ENCODE measurements around the gene PPM1F. TPM values are rescaled to one million over a fixed set of nuclear protein-coding genes. Genes with fewer than 3 reads are reported as not detected.

PPM1F gene
- total RNA-seq, 1 donor from 2014 or later = 244 TPM

- Mint-ChIP-seq H3K27ac (ENCODE audit: unreplicated experiment) (peak overlapping the region; percentile 5), H3K4me3 (ENCODE audit: unreplicated experiment) (peak overlapping the region; percentile 94)
Measured at GRCh38 chr22:21981874-21982273, 29.2 kb upstream of the PPM1F start.

DNA sequence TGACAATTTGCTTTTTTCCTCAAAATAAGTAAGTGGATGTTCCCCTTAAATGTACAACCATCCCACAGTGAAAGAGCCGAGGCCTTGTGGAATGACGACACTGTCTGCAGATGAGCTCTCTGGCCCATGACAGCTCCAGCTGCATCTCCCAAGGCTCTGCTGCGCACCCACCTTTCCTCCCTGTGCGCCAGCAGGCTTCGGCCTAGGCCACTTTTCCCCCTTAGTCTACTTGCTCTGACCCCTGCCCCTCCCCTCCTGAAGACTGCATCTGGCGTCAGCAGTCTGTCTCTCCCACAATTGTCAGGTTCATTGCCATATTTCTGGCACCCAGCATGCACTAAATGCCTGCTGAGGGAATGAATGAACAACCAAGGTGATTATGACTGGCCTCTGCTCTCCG lies 27.9 kb upstream of the PPM1F start:
- Mint-ChIP-seq H3K36me3 (ENCODE audit: low read depth, unreplicated experiment) (peaks cover 3% of the 10 kb centered on the region), H3K4me3 (ENCODE audit: unreplicated experiment) (peak overlapping the region; percentile 9), H3K27ac (ENCODE audit: unreplicated experiment) (no peak overlapping the region), H3K4me1 (ENCODE audit: unreplicated experiment) (peaks cover 23% of the 10 kb centered on the region), H3K9me3 (ENCODE audit: unreplicated experiment) (no peaks in the 10 kb centered on the region), H3K27me3 (ENCODE audit: unreplicated experiment) (peaks cover 5% of the 10 kb centered on the region)
- TF ChIP-seq CTCF (IDR thresholded peaks at IDR 0.05; ENCODE audit: unreplicated experiment) = no peak
- no peak for DNase-seq (ENCODE audit: low spot score)

More at GRCh38 chr22:21981874-21982273, 29.2 kb upstream of the PPM1F start:
- Mint-ChIP-seq H3K4me1 (ENCODE audit: unreplicated experiment) (peaks cover 23% of the 10 kb centered on the region), H3K27me3 (ENCODE audit: unreplicated experiment) (peaks cover 2% of the 10 kb centered on the region), H3K9me3 (ENCODE audit: unreplicated experiment) (no peaks in the 10 kb centered on the region), H3K36me3 (ENCODE audit: low read depth, unreplicated experiment) (no peaks in the 10 kb centered on the region)
- no peak for DNase-seq (ENCODE audit: low spot score)
- no peak for TF ChIP-seq CTCF (IDR thresholded peaks at IDR 0.05; ENCODE audit: unreplicated experiment)

DNA sequence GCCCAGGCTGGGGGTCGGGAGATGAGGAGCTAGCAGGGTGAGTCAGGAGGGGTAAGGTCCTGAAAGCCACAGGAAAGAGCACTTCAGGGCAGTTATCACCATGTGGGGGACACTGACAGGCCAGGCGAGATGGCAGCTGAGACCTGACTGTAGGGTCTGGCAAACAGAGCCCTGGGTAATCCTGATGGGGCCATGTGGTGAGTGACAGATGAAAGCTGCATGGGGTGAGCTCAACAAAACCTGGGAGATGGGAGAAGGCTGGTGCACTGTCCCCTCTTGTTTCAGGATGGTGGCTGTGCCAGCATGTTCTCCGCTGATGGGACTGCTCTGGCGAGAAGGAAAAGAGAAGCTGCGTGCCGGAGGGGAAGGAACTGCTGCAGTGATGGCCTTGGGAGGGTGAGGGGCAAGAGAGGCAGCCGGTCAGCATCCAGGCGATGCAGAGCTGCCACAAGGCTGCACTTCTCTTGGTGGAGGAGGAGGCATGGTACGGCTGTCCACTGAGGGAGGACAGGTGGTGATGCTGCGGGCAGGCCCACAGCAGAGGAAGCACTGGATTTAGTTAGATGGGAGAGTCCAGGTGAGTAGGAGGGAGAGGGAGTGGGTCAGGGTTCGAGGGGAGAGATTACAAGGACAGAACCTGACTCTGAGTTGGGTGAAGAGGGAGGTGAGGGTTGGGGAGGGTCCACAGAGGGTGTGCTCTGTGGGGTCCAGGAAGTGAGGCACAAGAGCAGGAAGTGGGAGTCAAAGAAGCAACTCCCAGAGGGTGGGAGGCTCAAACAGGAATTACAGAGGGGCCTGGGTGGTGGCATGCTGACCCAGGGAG lies 26.1 kb upstream of the PPM1F start:
- H3K27me3 Mint-ChIP-seq (ENCODE audit: unreplicated experiment) = peaks cover 5% of the 10 kb centered on the region
- TF ChIP-seq CTCF (IDR thresholded peaks at IDR 0.05; ENCODE audit: unreplicated experiment) = no peak
- H3K9me3 Mint-ChIP-seq (ENCODE audit: unreplicated experiment) = no peaks in the 10 kb centered on the region
- peak overlapping the region; percentile 43 for H3K4me3 Mint-ChIP-seq (ENCODE audit: unreplicated experiment)
- no peak overlapping the region for H3K27ac Mint-ChIP-seq (ENCODE audit: unreplicated experiment)
- H3K36me3 Mint-ChIP-seq (ENCODE audit: low read depth, unreplicated experiment) = peaks cover 11% of the 10 kb centered on the region
- H3K4me1 Mint-ChIP-seq (ENCODE audit: unreplicated experiment) = peaks cover 23% of the 10 kb centered on the region
- DNase-seq (ENCODE audit: low spot score) = no peak

DNA sequence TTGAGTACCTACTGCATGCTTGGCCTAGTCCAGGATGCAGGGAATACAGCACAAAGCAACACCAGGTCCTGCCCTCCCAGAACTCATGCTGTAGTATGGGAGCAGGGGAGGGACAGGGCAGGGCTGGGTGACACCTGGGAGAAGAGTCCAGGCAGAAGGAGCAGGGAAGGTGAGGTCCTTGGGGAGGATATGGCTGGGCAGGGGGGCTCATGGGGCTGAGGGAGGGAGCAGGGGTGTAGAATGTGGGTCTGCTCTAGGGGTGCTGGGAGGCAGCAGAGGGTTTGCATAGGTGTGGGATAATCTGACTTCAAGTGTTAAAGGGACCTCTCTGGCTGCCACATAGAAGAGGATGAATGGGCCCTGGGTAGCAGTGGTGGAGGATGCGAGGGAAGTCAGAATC lies 25.2 kb upstream of the PPM1F start:
- Mint-ChIP-seq H3K27ac (ENCODE audit: unreplicated experiment) (no peak overlapping the region), H3K4me3 (ENCODE audit: unreplicated experiment) (no peak overlapping the region), H3K27me3 (ENCODE audit: unreplicated experiment) (peaks cover 5% of the 10 kb centered on the region), H3K4me1 (ENCODE audit: unreplicated experiment) (peaks cover 23% of the 10 kb centered on the region), H3K36me3 (ENCODE audit: low read depth, unreplicated experiment) (peaks cover 11% of the 10 kb centered on the region), H3K9me3 (ENCODE audit: unreplicated experiment) (no peaks in the 10 kb centered on the region)
- DNase-seq (ENCODE audit: low spot score) = no peak
- TF ChIP-seq CTCF (IDR thresholded peaks at IDR 0.05; ENCODE audit: unreplicated experiment) = no peak

GRCh38 chr22:21975854-21976345 lies 23.3 kb upstream of the PPM1F start:
- H3K4me1 Mint-ChIP-seq (ENCODE audit: unreplicated experiment) = peaks cover 14% of the 10 kb centered on the region
- H3K4me3 Mint-ChIP-seq (ENCODE audit: unreplicated experiment) = no peak overlapping the region
- H3K9me3 Mint-ChIP-seq (ENCODE audit: unreplicated experiment) = no peaks in the 10 kb centered on the region
- no peak for TF ChIP-seq CTCF (IDR thresholded peaks at IDR 0.05; ENCODE audit: unreplicated experiment)
- no peak for DNase-seq (ENCODE audit: low spot score)
- H3K36me3 Mint-ChIP-seq (ENCODE audit: low read depth, unreplicated experiment) = peaks cover 21% of the 10 kb centered on the region
- H3K27me3 Mint-ChIP-seq (ENCODE audit: unreplicated experiment) = peaks cover 5% of the 10 kb centered on the region
- H3K27ac Mint-ChIP-seq (ENCODE audit: unreplicated experiment) = no peak overlapping the region

Measured in endothelial cell (in vitro differentiated cells).